Thyroid gland (tissue), 4 donors: Measurements from ENCODE around the gene TFDP2. TPM values are rescaled to one million over a fixed set of nuclear protein-coding genes. Genes with fewer than 3 reads are reported as not detected.

Source experiments
- DNase-seq, 2 donors: peaks; one replicate each; pipeline ENCODE4 v3.0.0-alpha.2; 2019
- H3K27ac ChIP-seq, 3 donors: fragments of 200-600 bp; sonication (generic); 1 replicate in 2 of 3; 2 replicates in 1 of 3; pipeline ENCODE4 v1.5.1; 2016 to 2019; ENCODE audit warnings: mild to moderate bottlenecking in 1 of 3, moderate library complexity in 1 of 3
- H3K27me3 ChIP-seq: fragments of 200-600 bp; sonication (generic); one replicate; pipeline ENCODE4 v1.5.1; 2019
- H3K36me3 ChIP-seq, 2 donors: fragments of 200-600 bp; sonication (generic); one replicate each; pipeline ENCODE4 v1.5.1; 2016 to 2019
- H3K4me1 ChIP-seq, 2 donors: fragments of 200-600 bp; sonication (generic); one replicate each; pipeline ENCODE4 v1.5.1; 2017 to 2019
- H3K4me3 ChIP-seq, 3 donors: fragments of 200-600 bp; sonication (generic); replicated peaks in 1 of 3; 1 replicate in 2 of 3; 2 replicates in 1 of 3; pipeline ENCODE4 v1.5.1; 2016; ENCODE audit warnings: mild to moderate bottlenecking in 1 of 3
- H3K9me3 ChIP-seq: fragments of 200-600 bp; sonication (generic); one replicate; pipeline ENCODE4 v1.5.1; 2017
- POLR2A ChIP-seq, 2 donors: fragments of 450-650 bp; IDR thresholded peaks; one replicate each; pipeline ENCODE4 v1.6.1; 2017; ENCODE audit warnings: antibody characterized with exemption in 2 of 2, mild to moderate bottlenecking in 2 of 2, moderate library complexity in 1 of 2
- WGBS, 2 donors: methylation state at CpG; one replicate each; pipeline ENCODE4 v1.1.5; 2017; 5-methylcytosine and 5-hydroxymethylcytosine counted together
- intact Hi-C: fragments of 100-400 bp; cut with DNase I; formaldehyde crosslinking; loops from one replicate; pipeline ENCODE4 v1.15.1; 2023
- total RNA-seq, 4 donors: library from RNA; depleted of rRNA; stranded (reverse); fragments of >200 nt; gene quantifications; one replicate each; pipeline ENCODE4 v1.2.3, GENCODE V29; 2016
- TF ChIP-seq, protein P1 (sequence below), 6 experiments: fragments of 200-600 bp in 3 of 6; fragments of 450-650 bp in 3 of 6; sonication (generic) in 3 of 6; IDR thresholded peaks; one replicate each; pipeline ENCODE4 v1.5.1; 2016 to 2019; ENCODE audit warnings: antibody characterized with exemption in 6 of 6, mild to moderate bottlenecking in 2 of 6, inconsistent platforms in 1 of 6, moderate library complexity in 1 of 6

Gene TFDP2
- total RNA-seq, 4 donors from 2014 or later = 67.7 to 174 (median 122) TPM

DNA sequence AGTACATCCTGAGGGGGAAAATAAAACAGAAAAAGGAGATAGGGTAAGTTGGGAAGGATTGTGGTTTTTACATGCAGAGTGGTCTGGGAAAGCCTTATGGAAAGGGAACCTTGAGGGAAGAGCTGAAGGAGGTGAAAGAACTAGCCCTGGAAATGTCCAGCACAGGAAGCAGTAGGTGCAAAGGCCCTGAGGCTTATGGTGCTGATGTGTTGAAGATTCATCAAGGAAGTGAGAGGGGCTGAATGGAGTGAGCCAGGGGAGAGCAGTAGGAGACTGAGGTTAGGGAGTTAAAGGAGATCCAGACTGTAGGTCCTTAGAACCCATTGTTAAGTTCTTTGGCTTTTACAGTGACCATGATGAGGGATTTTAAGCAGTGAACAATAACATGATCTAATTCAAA, 239.9 kb downstream of the TFDP2 start:
- Histone ChIP-seq H3K27ac (no peak overlapping the region), H3K27me3 (no peaks in the 10 kb centered on the region), H3K4me3 (no peak overlapping the region), H3K9me3 (no peaks in the 10 kb centered on the region), H3K36me3 (peaks cover 16 to 17% of the 10 kb centered on the region in 2 donors), H3K4me1 (no peaks in the 10 kb centered on the region)
- intact Hi-C loops = no loop called here
- no peak for TF ChIP-seq POLR2A (IDR thresholded peaks at IDR 0.05)
- TF ChIP-seq, protein P1, sequence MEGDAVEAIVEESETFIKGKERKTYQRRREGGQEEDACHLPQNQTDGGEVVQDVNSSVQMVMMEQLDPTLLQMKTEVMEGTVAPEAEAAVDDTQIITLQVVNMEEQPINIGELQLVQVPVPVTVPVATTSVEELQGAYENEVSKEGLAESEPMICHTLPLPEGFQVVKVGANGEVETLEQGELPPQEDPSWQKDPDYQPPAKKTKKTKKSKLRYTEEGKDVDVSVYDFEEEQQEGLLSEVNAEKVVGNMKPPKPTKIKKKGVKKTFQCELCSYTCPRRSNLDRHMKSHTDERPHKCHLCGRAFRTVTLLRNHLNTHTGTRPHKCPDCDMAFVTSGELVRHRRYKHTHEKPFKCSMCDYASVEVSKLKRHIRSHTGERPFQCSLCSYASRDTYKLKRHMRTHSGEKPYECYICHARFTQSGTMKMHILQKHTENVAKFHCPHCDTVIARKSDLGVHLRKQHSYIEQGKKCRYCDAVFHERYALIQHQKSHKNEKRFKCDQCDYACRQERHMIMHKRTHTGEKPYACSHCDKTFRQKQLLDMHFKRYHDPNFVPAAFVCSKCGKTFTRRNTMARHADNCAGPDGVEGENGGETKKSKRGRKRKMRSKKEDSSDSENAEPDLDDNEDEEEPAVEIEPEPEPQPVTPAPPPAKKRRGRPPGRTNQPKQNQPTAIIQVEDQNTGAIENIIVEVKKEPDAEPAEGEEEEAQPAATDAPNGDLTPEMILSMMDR (IDR thresholded peaks at IDR 0.05) = no peak
- DNase-seq = no peak

DNA sequence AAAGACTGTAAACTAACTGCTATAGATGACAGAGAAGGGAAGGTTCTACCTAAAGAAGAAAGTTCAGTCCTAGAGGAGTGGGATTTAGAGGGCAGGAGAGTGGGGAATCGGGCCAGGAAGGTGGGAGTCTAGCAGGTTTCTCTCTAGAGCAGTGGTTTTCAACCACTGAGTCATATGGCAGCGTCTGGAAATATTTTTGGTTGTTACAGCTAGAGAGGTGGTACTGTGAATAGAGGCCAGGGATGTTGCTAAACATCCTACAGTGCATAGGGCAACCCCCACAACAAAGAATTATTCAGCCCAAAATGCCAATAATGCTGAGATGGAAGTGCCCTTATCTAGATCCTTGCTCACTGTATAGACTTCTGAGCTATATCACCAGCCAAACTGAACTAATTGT, 244.2 kb downstream of the TFDP2 start:
- H3K9me3 ChIP-seq = no peaks in the 10 kb centered on the region
- DNase-seq = no peak
- no peaks in the 10 kb centered on the region for H3K4me1 ChIP-seq
- no peak overlapping the region for H3K27ac ChIP-seq
- intact Hi-C loops = no loop called here
- peaks cover 16 to 17% of the 10 kb centered on the region in 2 donors for H3K36me3 ChIP-seq
- H3K4me3 ChIP-seq = no peak overlapping the region
- no peaks in the 10 kb centered on the region for H3K27me3 ChIP-seq
- TF ChIP-seq, protein P1 (IDR thresholded peaks at IDR 0.05) = no peak
- TF ChIP-seq POLR2A (IDR thresholded peaks at IDR 0.05) = no peak
- WGBS, 2 donors = 94 to 96% methylated on average over 2 of the region's 2 CpGs

DNA sequence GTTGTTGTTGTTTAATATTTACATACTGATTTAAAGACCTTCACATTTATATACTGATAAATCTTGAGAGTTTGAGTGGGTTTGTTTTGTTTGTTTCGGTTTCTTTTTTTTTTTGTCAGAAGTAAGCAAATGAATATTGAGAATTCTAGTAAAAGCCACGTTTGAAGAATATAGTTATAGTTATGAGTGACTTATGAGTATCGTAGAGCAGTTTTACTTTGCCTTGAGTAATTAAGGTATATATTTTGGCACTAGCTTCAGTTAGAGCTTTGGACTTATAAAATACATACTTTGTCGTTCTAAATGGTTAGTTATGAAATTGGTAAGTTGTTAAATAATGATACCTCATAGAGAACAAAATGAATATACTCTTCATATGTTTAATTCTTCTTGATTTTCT, 245.1 kb downstream of the TFDP2 start:
- no peak overlapping the region for H3K27ac ChIP-seq
- no peak overlapping the region for H3K4me3 ChIP-seq
- H3K36me3 ChIP-seq = peaks cover 16 to 17% of the 10 kb centered on the region in 2 donors
- WGBS, 2 donors = 73 to 94% methylated on average over 4 of the region's 4 CpGs
- TF ChIP-seq POLR2A (IDR thresholded peaks at IDR 0.05) = no peak
- TF ChIP-seq, protein P1 (IDR thresholded peaks at IDR 0.05) = no peak
- H3K9me3 ChIP-seq = no peaks in the 10 kb centered on the region
- no peaks in the 10 kb centered on the region for H3K27me3 ChIP-seq
- DNase-seq = no peak
- no peaks in the 10 kb centered on the region for H3K4me1 ChIP-seq
- intact Hi-C loops = no loop called here

DNA sequence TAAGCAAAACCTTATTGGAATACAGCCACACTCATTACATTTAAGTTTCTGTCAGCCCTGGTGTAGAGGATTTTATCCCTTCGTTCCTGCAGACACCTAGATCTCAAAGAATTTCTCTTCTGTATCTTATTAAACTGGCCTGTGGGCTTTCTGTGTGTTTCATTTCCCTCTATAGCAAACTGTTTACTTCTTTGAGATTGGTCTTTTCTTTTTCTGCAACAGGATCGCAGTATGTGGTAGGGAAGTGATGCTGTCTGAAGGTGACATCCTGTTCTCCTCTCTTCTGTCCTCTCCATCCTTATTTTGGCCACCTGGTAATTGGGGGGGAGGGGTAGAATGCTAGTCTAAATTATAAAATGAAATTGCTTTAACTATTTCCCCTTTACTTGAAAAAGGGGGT, 247.4 kb downstream of the TFDP2 start:
- no peak for DNase-seq
- Histone ChIP-seq H3K27me3 (no peaks in the 10 kb centered on the region), H3K36me3 (no peaks in the 10 kb centered on the region), H3K27ac (no peak overlapping the region), H3K4me3 (no peak overlapping the region), H3K4me1 (no peaks in the 10 kb centered on the region), H3K9me3 (no peaks in the 10 kb centered on the region)
- TF ChIP-seq, protein P1 (IDR thresholded peaks at IDR 0.05) = no peak
- no peak for TF ChIP-seq POLR2A (IDR thresholded peaks at IDR 0.05)
- intact Hi-C loops = no loop called here
- 79 to 87% methylated on average over 2 of the region's 2 CpGs for WGBS, 2 donors

DNA sequence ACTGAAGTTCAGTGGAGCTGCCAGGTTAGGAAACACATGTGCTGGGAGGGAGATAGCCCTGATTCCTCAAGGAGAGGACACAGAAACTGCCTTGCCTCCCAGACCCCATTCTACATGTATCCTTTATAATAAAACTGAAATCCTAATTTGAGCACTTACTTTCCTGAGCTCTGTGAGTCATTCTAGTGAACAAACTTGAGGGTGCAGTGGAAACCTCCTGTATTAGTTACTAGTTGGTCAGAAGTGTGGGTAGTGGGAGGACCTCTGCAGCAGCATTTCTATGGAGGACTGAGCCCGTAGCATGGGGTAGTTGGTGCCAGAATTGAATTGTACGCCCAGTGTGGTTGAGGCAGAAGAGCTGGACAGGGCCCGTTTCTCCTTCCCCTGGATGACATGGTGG, 249.0 kb downstream of the TFDP2 start:
- 98 to 100% methylated on average over 3 of the region's 3 CpGs for WGBS, 2 donors
- intact Hi-C loops = no loop called here
- Histone ChIP-seq H3K27ac (no peak overlapping the region), H3K9me3 (no peaks in the 10 kb centered on the region), H3K36me3 (no peaks in the 10 kb centered on the region), H3K4me1 (no peaks in the 10 kb centered on the region), H3K4me3 (no peak overlapping the region), H3K27me3 (no peaks in the 10 kb centered on the region)
- DNase-seq = no peak
- no peak for TF ChIP-seq POLR2A (IDR thresholded peaks at IDR 0.05)
- TF ChIP-seq, protein P1 (IDR thresholded peaks at IDR 0.05) = no peak
